Mucosa of rectum (tissue), 2 donors: ENCODE results near the gene CRLF2.

Experiments
- H3K27ac ChIP-seq, 2 donors: one replicate each; pipeline ENCODE4 v1.7.0; 2013; ENCODE audit warnings: inconsistent platforms in 2 of 2, low read depth in 2 of 2, low read length in 2 of 2
- H3K27me3 ChIP-seq, 2 donors: one replicate each; pipeline ENCODE4 v1.7.0; 2013; ENCODE audit warnings: low read length in 2 of 2; ENCODE audit not compliant: control insufficient read depth in 2 of 2, insufficient read depth in 2 of 2
- H3K36me3 ChIP-seq, 2 donors: one replicate each; pipeline ENCODE4 v1.7.0; 2013; ENCODE audit warnings: low read length in 2 of 2; ENCODE audit not compliant: control insufficient read depth in 2 of 2, insufficient read depth in 2 of 2
- H3K4me1 ChIP-seq, 2 donors: one replicate each; pipeline ENCODE4 v1.7.0; 2013; ENCODE audit warnings: low read length in 2 of 2, mild to moderate bottlenecking in 1 of 2; ENCODE audit not compliant: control insufficient read depth in 2 of 2, insufficient read depth in 2 of 2
- H3K4me3 ChIP-seq, 2 donors: one replicate each; pipeline ENCODE4 v1.7.0; 2013; ENCODE audit warnings: low read length in 2 of 2
- H3K9ac ChIP-seq, 2 donors: one replicate each; pipeline ENCODE4 v1.7.0; 2013; ENCODE audit warnings: low read length in 2 of 2, low read depth in 1 of 2, mild to moderate bottlenecking in 1 of 2
- H3K9me3 ChIP-seq, 2 donors: one replicate each; pipeline ENCODE4 v1.7.0; 2013; ENCODE audit warnings: low read length in 2 of 2; ENCODE audit not compliant: control insufficient read depth in 2 of 2
- donor health status: healthy.
- donor health status: Normal muscosa, but diverticular disease.

Gene CRLF2

GRCh38 chrX:1153940-1154339 is 58.5 kb downstream of the CRLF2 start:
- H3K4me1 ChIP-seq, result no peaks in the 10 kb centered on the region
- no peaks in the 10 kb centered on the region for H3K27me3 ChIP-seq
- no peaks in the 10 kb centered on the region for H3K36me3 ChIP-seq
- no peaks in the 10 kb centered on the region for H3K9me3 ChIP-seq
- no peak overlapping the region for H3K4me3 ChIP-seq
- H3K27ac ChIP-seq, result no peak overlapping the region
- no peak overlapping the region for H3K9ac ChIP-seq

GRCh38 chrX:1152090-1152489 is 60.4 kb downstream of the CRLF2 start:
- Histone ChIP-seq H3K4me3 (no peak overlapping the region), H3K27ac (no peak overlapping the region), H3K36me3 (no peaks in the 10 kb centered on the region), H3K9ac (no peak overlapping the region), H3K27me3 (no peaks in the 10 kb centered on the region), H3K9me3 (no peaks in the 10 kb centered on the region), H3K4me1 (no peaks in the 10 kb centered on the region)

- H3K36me3 ChIP-seq, result no peaks in the 10 kb centered on the region
- no peaks in the 10 kb centered on the region for H3K27me3 ChIP-seq
- no peaks in the 10 kb centered on the region for H3K4me1 ChIP-seq
- no peak overlapping the region for H3K9ac ChIP-seq
- H3K4me3 ChIP-seq, result no peak overlapping the region
- H3K27ac ChIP-seq, result no peak overlapping the region
- H3K9me3 ChIP-seq, result no peaks in the 10 kb centered on the region
These were observed 60.9 kb downstream of the CRLF2 start for GRCh38 chrX:1151378-1152077.

- Histone ChIP-seq H3K9me3 (no peaks in the 10 kb centered on the region), H3K27ac (no peak overlapping the region), H3K4me1 (no peaks in the 10 kb centered on the region), H3K27me3 (no peaks in the 10 kb centered on the region), H3K9ac (no peak overlapping the region), H3K36me3 (no peaks in the 10 kb centered on the region), H3K4me3 (no peak overlapping the region)
These were observed 61.7 kb downstream of the CRLF2 start for GRCh38 chrX:1150569-1151347.

GRCh38 chrX:1147611-1148515 is 64.6 kb downstream of the CRLF2 start:
- Histone ChIP-seq H3K36me3 (no peaks in the 10 kb centered on the region), H3K27ac (no peak overlapping the region), H3K9me3 (no peaks in the 10 kb centered on the region), H3K9ac (no peak overlapping the region), H3K4me3 (no peak overlapping the region), H3K4me1 (no peaks in the 10 kb centered on the region), H3K27me3 (no peaks in the 10 kb centered on the region)

- Histone ChIP-seq H3K27ac (no peak overlapping the region), H3K4me3 (no peak overlapping the region), H3K4me1 (no peaks in the 10 kb centered on the region), H3K9me3 (no peaks in the 10 kb centered on the region), H3K9ac (no peak overlapping the region), H3K27me3 (no peaks in the 10 kb centered on the region), H3K36me3 (no peaks in the 10 kb centered on the region)
These were observed 68.2 kb downstream of the CRLF2 start for GRCh38 chrX:1144293-1144692.
